K562 (cell line): ENCODE results near the gene SV2C. TPM values are rescaled to one million over a fixed set of nuclear protein-coding genes. Genes with fewer than 3 reads are reported as not detected.

Experiments used
- ATAC-seq: fragments of 200-7000 bp; cut with Tn5 transposase; 3 replicates; pipeline ENCODE4 v1.9.1; 2020; ENCODE audit warnings: moderate library complexity
- BruUV-seq: library from RNA; stranded (reverse); fragments of 400-500 nt; replicated peaks from 2 replicates; lab custom pipeline; 2021; lab: Mats Ljungman, UMichigan
- CTCF ChIA-PET: fragments of 300-600 bp; formaldehyde crosslinking; extraction: SDS; loops from one replicate; lab custom pipeline; 2021; ENCODE audit warnings: low intra/inter-chr PET ratio; lab: Yijun Ruan, JAX
- POLR2A ChIA-PET: fragments of 300-600, 350-650 bp; sonication (Branson Sonifier 250); formaldehyde crosslinking; extraction: SDS; loops from one replicate; lab custom pipeline; 2021; ENCODE audit warnings: antibody characterized with exemption, inconsistent platforms; lab: Yijun Ruan, JAX
- DNase-seq, 4 experiments: peaks; one replicate each; pipeline versions ENCODE4 v3.0.0 to v3.0.0-alpha.2; 2011 to 2018; ENCODE audit warnings: low spot score in 3 of 4, mixed read lengths in 3 of 4; ENCODE audit errors: extremely low read depth in 1 of 4
- FAIRE-seq: peaks from 2 replicates; lab custom pipeline; 2011; peaks lifted over from hg19 to GRCh38; lab: Jason Lieb, UNC
- H2AFZ ChIP-seq: 2 replicates; pipeline ENCODE4 v1.6.0; 2011; ENCODE audit warnings: low read depth, low read length, control low read depth, inconsistent platforms
- H3K27ac ChIP-seq: fragments of 200-600 bp; 3 replicates; pipeline ENCODE4 v1.8.0; 2011; ENCODE audit warnings: low read depth, mild to moderate bottlenecking, control low read depth, inconsistent platforms, low read length, moderate library complexity, mixed read lengths; ENCODE audit errors: extremely low read depth
- H3K27me3 ChIP-seq, 2 experiments: fragments of 300-600 bp in 1 of 2; 2 replicates in 1 of 2; 3 replicates in 1 of 2; pipeline versions ENCODE4 v1.6.0 to v1.8.0; 2011; ENCODE audit warnings: inconsistent platforms in 2 of 2, low read length in 2 of 2, mild to moderate bottlenecking in 1 of 2, mixed read lengths in 1 of 2, moderate library complexity in 1 of 2; ENCODE audit not compliant: control insufficient read depth in 2 of 2, insufficient read depth in 2 of 2
- H3K36me3 ChIP-seq: fragments of 300-600 bp; 3 replicates; pipeline ENCODE4 v1.8.0; 2011; ENCODE audit warnings: mild to moderate bottlenecking, low read length, inconsistent platforms; ENCODE audit not compliant: control insufficient read depth, insufficient read depth
- H3K4me1 ChIP-seq, 2 experiments: fragments of 200-600 bp in 1 of 2; replicated peaks in 1 of 2; 2 replicates in 1 of 2; 3 replicates in 1 of 2; pipeline versions ENCODE4 v1.5.1 to v1.8.0; 2011; ENCODE audit warnings: inconsistent platforms in 2 of 2, low read length in 2 of 2, mild to moderate bottlenecking in 1 of 2, mixed read lengths in 1 of 2, moderate library complexity in 1 of 2; ENCODE audit not compliant: control insufficient read depth in 2 of 2, insufficient read depth in 2 of 2
- H3K4me2 ChIP-seq: 2 replicates; pipeline ENCODE4 v1.6.1; 2011; ENCODE audit warnings: low read length, control low read depth, inconsistent platforms, mixed read lengths; ENCODE audit not compliant: insufficient read depth
- H3K4me3 ChIP-seq: fragments of 200-600 bp; sonication (generic), shearing (Covaris generic); 2 replicates; pipeline ENCODE4 v1.5.1; 2016; ENCODE audit warnings: control low read depth, inconsistent platforms
- H3K79me2 ChIP-seq: fragments of 200-600 bp; 3 replicates; pipeline ENCODE4 v1.8.0; 2011; ENCODE audit warnings: low read length, inconsistent platforms; ENCODE audit not compliant: control insufficient read depth, insufficient read depth
- H3K9ac ChIP-seq, 2 experiments: 2 replicates each; pipeline versions ENCODE4 v1.6.0 to v1.6.1; 2011; ENCODE audit warnings: low read depth in 2 of 2, low read length in 2 of 2, control low read depth in 1 of 2, inconsistent platforms in 1 of 2, mild to moderate bottlenecking in 1 of 2, mixed read lengths in 1 of 2; ENCODE audit not compliant: insufficient read depth in 1 of 2
- H3K9me1 ChIP-seq: one replicate; pipeline ENCODE4 v1.6.0; 2011; ENCODE audit warnings: inconsistent platforms, mild to moderate bottlenecking, low read length, moderate library complexity; ENCODE audit not compliant: control insufficient read depth, insufficient read depth
- H3K9me3 ChIP-seq: replicated peaks from 2 replicates; pipeline ENCODE4 v1.5.1; 2011; ENCODE audit warnings: low read depth, low read length, inconsistent platforms; ENCODE audit not compliant: control insufficient read depth, insufficient read depth
- H4K20me1 ChIP-seq: replicated peaks from 2 replicates; pipeline ENCODE4 v1.6.1; 2011; ENCODE audit warnings: low read length, inconsistent platforms, mixed read lengths; ENCODE audit not compliant: control insufficient read depth, insufficient read depth
- ASH1L ChIP-seq: fragments of 450-650 bp; IDR thresholded peaks from 2 replicates; pipeline ENCODE4 v1.6.1; 2018; ENCODE audit warnings: borderline replicate concordance, mild to moderate bottlenecking, low read depth; ENCODE audit not compliant: partially characterized antibody
- DPF2 ChIP-seq: fragments of 450-650 bp; IDR thresholded peaks from 2 replicates; pipeline ENCODE4 v1.6.1; 2016
- FOXJ3 ChIP-seq: sonication (generic); formaldehyde crosslinking; IDR thresholded peaks from 2 replicates; pipeline ENCODE4 v1.4.0; 2020; ENCODE audit warnings: mild to moderate bottlenecking, missing genetic modification reagents
- GABPB2 ChIP-seq: fragments of 250-450 bp; sonication (Bioruptor Pico); conservative IDR thresholded peaks from 2 replicates; pipeline ENCODE4 v1.5.1; 2021; ENCODE audit warnings: mild to moderate bottlenecking
- HNRNPUL1 ChIP-seq: fragments of 200-400 bp; formaldehyde crosslinking; IDR thresholded peaks from 2 replicates; pipeline ENCODE4 v1.6.1; 2017; ENCODE audit warnings: low read length
- IRF2 ChIP-seq: sonication (generic); formaldehyde crosslinking; IDR thresholded peaks from 2 replicates; pipeline ENCODE4 v1.8.1; 2022; ENCODE audit warnings: mild to moderate bottlenecking, missing genetic modification reagents
- PATZ1 ChIP-seq: fragments of 250-450 bp; sonication (Bioruptor Pico); IDR thresholded peaks from 2 replicates; pipeline ENCODE4 v1.5.0; 2020; ENCODE audit warnings: mild to moderate bottlenecking, borderline replicate concordance
- POLR2B ChIP-seq: fragments of 450-650 bp; IDR thresholded peaks from 2 replicates; pipeline ENCODE4 v1.6.1; 2018; ENCODE audit warnings: low read depth; ENCODE audit not compliant: partially characterized antibody
- RBM17 ChIP-seq: fragments of 200-400 bp; formaldehyde crosslinking; IDR thresholded peaks from 2 replicates; pipeline ENCODE4 v1.6.1; 2017; ENCODE audit warnings: low read depth, mild to moderate bottlenecking, low read length, borderline replicate concordance
- RFX5 ChIP-seq: IDR thresholded peaks from 2 replicates; pipeline ENCODE4 v1.6.1; 2011; ENCODE audit warnings: low read depth, mild to moderate bottlenecking, improper control_type of control experiment, low read length
- SIN3A ChIP-seq, 2 experiments: fragments of 150-350 bp in 1 of 2; IDR thresholded peaks; 2 replicates each; pipeline ENCODE4 v1.6.1; 2011 to 2016; ENCODE audit warnings: borderline replicate concordance in 2 of 2, low read depth in 2 of 2, low read length in 2 of 2, mild to moderate bottlenecking in 2 of 2, moderate library complexity in 2 of 2; ENCODE audit not compliant: control insufficient read depth in 1 of 2
- SMARCB1 ChIP-seq: IDR thresholded peaks from 2 replicates; pipeline ENCODE4 v1.6.1; 2011; ENCODE audit warnings: improper control_type of control experiment, low read depth; ENCODE audit not compliant: insufficient read length
- ZFP36 ChIP-seq: fragments of 150-350 bp; IDR thresholded peaks from 2 replicates; pipeline ENCODE4 v1.6.1; 2018; ENCODE audit warnings: low read length, low read depth; ENCODE audit not compliant: partially characterized antibody
- ZNF174 ChIP-seq: fragments of 250-450 bp; sonication (Bioruptor Pico); IDR thresholded peaks from 2 replicates; pipeline ENCODE4 v1.4.0; 2020; ENCODE audit warnings: mild to moderate bottlenecking
- ZNF512 ChIP-seq: IDR thresholded peaks from 2 replicates; pipeline ENCODE4 v1.6.1; 2016; ENCODE audit warnings: missing genetic modification characterization, missing compliant biosample characterization
- ZNF79 ChIP-seq: fragments of 250-450 bp; sonication (Bioruptor Pico); IDR thresholded peaks from 2 replicates; pipeline ENCODE4 v1.4.0; 2020; ENCODE audit warnings: low read depth, mild to moderate bottlenecking, moderate library complexity
- ZSCAN29 ChIP-seq: fragments of 450-650 bp; IDR thresholded peaks from 2 replicates; pipeline ENCODE4 v1.6.1; 2017
- WGBS: fragments of 100-300 bp; shearing (Covaris generic); methylation state at CpG from one replicate; pipeline ENCODE4 v1.1.6; 2016; ENCODE audit warnings: low coverage, mixed read lengths; ENCODE audit not compliant: insufficient coverage; ENCODE audit errors: missing lambda C conversion rate; 5-methylcytosine and 5-hydroxymethylcytosine counted together
- in situ Hi-C: fragments of 300-500 bp; cut with MboI; formaldehyde crosslinking; loops from 4 replicates; pipeline ENCODE4 v1.15.0; 2018; ENCODE audit warnings: inconsistent platforms, mixed read lengths
- intact Hi-C: fragments of 100-400 bp; cut with micrococcal nuclease; formaldehyde crosslinking; loops from 2 replicates; pipeline ENCODE4 v1.14.2; 2022
- polyA plus RNA-seq, 8 experiments: library from polyadenylated mRNA; depleted of rRNA in 4 of 8; stranded (reverse) in 5 of 8; unstranded in 3 of 8; fragments of >200 nt; fragmentation: Nextera tagmentation in 2 of 8; fragmentation: Illumina TruSeq in 1 of 8; extraction: Ambion mirVana in 2 of 8; extraction: Trizol in 1 of 8; gene quantifications; 2 replicates each; pipeline versions ENCODE4 v1.2.1 to v1.2.3, GENCODE V29; 2011 to 2014; ENCODE audit warnings: inconsistent platforms in 1 of 8, missing spikeins in 1 of 8
- total RNA-seq, 7 experiments: library from RNA; depleted of rRNA in 6 of 7; stranded (reverse); fragments of >200 nt in 6 of 7; fragmentation: Illumina TruSeq in 2 of 7; extraction: Trizol in 2 of 7; gene quantifications; 2 replicates each; pipeline versions ENCODE4 v1.2.1 to v1.2.3, GENCODE V29; 2011 to 2021; ENCODE audit warnings: low replicate concordance in 1 of 7

The SV2C gene
- total and polyA plus RNA-seq, 9 of the 15 experiments (the other 6 are each of a cell fraction or from before 2014, with no cell fraction given), result 0.05 TPM; not detected in 8

GRCh38 chr5:76224898-76225297, 141.7 kb downstream of the SV2C start:
- Histone ChIP-seq H3K36me3 (no peaks in the 10 kb centered on the region), H4K20me1 (no peaks in the 10 kb centered on the region), H3K27me3 (peaks cover 5 to 13% of the 10 kb centered on the region in 2 experiments; a peak in 4 of 5 replicates), H3K9me1 (no peaks in the 10 kb centered on the region), H3K4me1 (no peaks in the 10 kb centered on the region; a peak in 2 of 5 replicates), H3K27ac (no peak overlapping the region), H3K4me3 (no peak overlapping the region), H3K9me3 (no peaks in the 10 kb centered on the region), H2AFZ (no peak overlapping the region), H3K4me2 (no peak overlapping the region), H3K79me2 (no peaks in the 10 kb centered on the region), H3K9ac (no peak overlapping the region)
- BruUV-seq, result no TSS peak
- in situ Hi-C loops (no loop called here), intact Hi-C loops (no loop called here)
- DNase-seq (no peak), FAIRE-seq (no peak), ATAC-seq (no peak)
- WGBS, result 0% methylated on average over 1 of the region's 1 CpG
- TF ChIP-seq GABPB2 (CRISPR knock-in tag) (no peak), ZNF512 (tag) (no peak), SIN3A (IDR thresholded peaks at IDR 0.05; ENCODE audit: borderline replicate concordance in 2 of 2, control insufficient read depth in 1 of 2, low read depth in 2 of 2, low read length in 2 of 2) (no peak), IRF2 (CRISPR knock-in tag) (no peak), PATZ1 (CRISPR knock-in tag) (no peak), DPF2 (no peak), POLR2B (no peak), SMARCB1 (no peak), ZNF174 (no peak), FOXJ3 (CRISPR knock-in tag) (no peak), ZSCAN29 (no peak), ZNF79 (no peak), RFX5 (no peak), ZFP36 (no peak), RBM17 (no peak), HNRNPUL1 (no peak), ASH1L (no peak)
- ChIA-PET CTCF (no interaction called here), POLR2A (no interaction called here)
